Sigmoid colon (tissue), 7 donors: ENCODE results near the gene NOX3. TPM values are rescaled to one million over a fixed set of nuclear protein-coding genes. Genes with fewer than 3 reads are reported as not detected.
A peak's percentile ranks its signal among the peaks of the same experiment; 100 is the strongest.
"Not testable (repeated sequence)": the region's sequence is repeated elsewhere in the genome, so short reads cannot be mapped to it uniquely, and the experiment has no call there.

Experiments
- DNase-seq: peaks from one replicate; pipeline ENCODE4 v3.0.0-alpha.2; 2019
- H3K27ac ChIP-seq, 4 donors: fragments of 200-600 bp; sonication (generic); one replicate each; pipeline ENCODE4 v1.5.1; 2016 to 2019; ENCODE audit warnings: mild to moderate bottlenecking in 1 of 4
- H3K27me3 ChIP-seq, 3 donors: fragments of 200-600 bp; sonication (generic); one replicate each; pipeline ENCODE4 v1.5.1; 2019; ENCODE audit warnings: mild to moderate bottlenecking in 1 of 3
- H3K36me3 ChIP-seq, 4 donors: fragments of 200-600 bp; sonication (generic); one replicate each; pipeline ENCODE4 v1.5.1; 2016 to 2019
- H3K4me1 ChIP-seq, 4 donors: fragments of 200-600 bp; sonication (generic); one replicate each; pipeline ENCODE4 v1.5.1; 2017 to 2019
- H3K4me3 ChIP-seq, 4 donors: fragments of 200-600 bp; sonication (generic); one replicate each; pipeline ENCODE4 v1.5.1; 2017 to 2019; ENCODE audit warnings: mild to moderate bottlenecking in 2 of 4, moderate library complexity in 1 of 4
- H3K9me3 ChIP-seq, 4 donors: fragments of 200-600 bp in 3 of 4; sonication (generic) in 3 of 4; one replicate each; pipeline versions ENCODE4 v1.5.1 to v1.6.1; 2013 to 2019
- CTCF ChIP-seq, 4 experiments: fragments of 450-650 bp in 3 of 4; fragments of 200-600 bp in 1 of 4; IDR thresholded peaks; one replicate each; pipeline ENCODE4 v1.5.1; 2016 to 2019; ENCODE audit warnings: antibody characterized with exemption in 4 of 4, mild to moderate bottlenecking in 3 of 4, moderate library complexity in 2 of 4
- EP300 ChIP-seq, 4 donors: sonication (generic); formaldehyde crosslinking; IDR thresholded peaks; one replicate each; pipeline ENCODE4 v1.6.1; 2017; ENCODE audit warnings: antibody characterized with exemption in 4 of 4
- POLR2A ChIP-seq, 2 donors: fragments of 450-650 bp; IDR thresholded peaks; one replicate each; pipeline ENCODE4 v1.6.1; 2016; ENCODE audit warnings: antibody characterized with exemption in 2 of 2, mild to moderate bottlenecking in 2 of 2, moderate library complexity in 2 of 2
- POLR2AphosphoS5 ChIP-seq, 4 donors: sonication (generic); formaldehyde crosslinking; IDR thresholded peaks; one replicate each; pipeline ENCODE4 v1.6.1; 2017; ENCODE audit warnings: antibody characterized with exemption in 4 of 4
- WGBS, 2 donors: extraction: QIAGEN DNeasy Blood & Tissue Kit; methylation state at CpG; one replicate each; pipeline ENCODE4 v1.1.7; 2013; 5-methylcytosine and 5-hydroxymethylcytosine counted together
- intact Hi-C: fragments of 100-400 bp; cut with DNase I; formaldehyde crosslinking; loops from one replicate; pipeline ENCODE4 v1.15.1; 2023
- polyA plus RNA-seq, 3 donors: library from polyadenylated mRNA; stranded (reverse); fragments of 200-250 nt; gene quantifications; one replicate each; pipeline ENCODE4 v1.2.3, GENCODE V29; 2013
- total RNA-seq, 4 donors: library from RNA; depleted of rRNA; stranded (reverse); fragments of >200 nt; gene quantifications; one replicate each; pipeline ENCODE4 v1.1.0, GENCODE V29; 2016
- donor health status: healthy with polysubstance abuse.
- donor health status: Bipolar disorder and iron deficiency.
- donor health status: healthy.

The NOX3 gene
- total and polyA plus RNA-seq, 7 donors: not detected

- no peaks in the 10 kb centered on the region for H3K27me3 ChIP-seq
- DNase-seq: no peak
- H3K9me3 ChIP-seq: peaks cover 0 to 5% (median 2%) of the 10 kb centered on the region in 4 donors
- H3K27ac ChIP-seq: no peak overlapping the region
- no peaks in the 10 kb centered on the region for H3K4me1 ChIP-seq
- 60 to 68% methylated on average over 1 of the region's 1 CpG for WGBS, 2 donors
- TF ChIP-seq CTCF (IDR thresholded peaks at IDR 0.05): no peak
- TF ChIP-seq POLR2AphosphoS5 (IDR thresholded peaks at IDR 0.05): no peak
- TF ChIP-seq EP300 (IDR thresholded peaks at IDR 0.05): no peak
- no peak for TF ChIP-seq POLR2A (IDR thresholded peaks at IDR 0.05)
- intact Hi-C loops: no loop called here
- H3K36me3 ChIP-seq: no peaks in the 10 kb centered on the region
- no peak overlapping the region for H3K4me3 ChIP-seq
Observed at GRCh38 chr6:155472886-155473285, 17.2 kb upstream of the NOX3 start.

DNA sequence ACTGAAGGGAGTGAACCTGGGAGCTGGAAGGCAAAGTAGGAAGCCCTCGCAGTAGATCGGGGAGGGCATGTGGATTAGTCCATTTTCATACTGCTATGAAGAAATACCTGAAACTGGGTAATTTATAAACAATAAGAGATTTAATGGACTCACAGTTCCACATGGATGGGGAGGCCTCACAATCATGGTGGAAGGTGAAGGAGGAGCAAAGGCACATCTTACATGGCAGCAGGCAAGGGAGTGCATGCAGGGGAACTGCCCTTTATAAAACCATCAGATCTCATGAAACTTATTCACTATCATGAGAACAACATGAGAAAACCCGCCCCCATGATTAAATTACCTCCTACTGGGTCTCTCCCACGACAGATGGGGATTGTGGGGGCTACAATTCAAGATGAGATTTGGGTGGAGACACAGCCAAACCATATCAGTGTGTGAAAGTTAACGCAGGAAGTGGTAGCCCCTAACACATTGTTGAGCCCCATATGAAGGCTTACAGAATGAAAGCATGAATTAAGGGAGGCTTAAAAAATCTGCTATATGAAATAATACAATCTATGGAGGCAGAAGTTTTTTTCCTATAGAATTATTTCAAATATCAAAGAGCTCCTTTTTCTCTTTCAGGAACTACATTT lies 15.5 kb upstream of the NOX3 start:
- H3K36me3 ChIP-seq, H3K4me1 ChIP-seq, H3K9me3 ChIP-seq, H3K27ac ChIP-seq, DNase-seq, H3K4me3 ChIP-seq, intact Hi-C loops, H3K27me3 ChIP-seq: not testable (repeated sequence)
- WGBS, 2 donors: 90 to 91% methylated on average over 5 of the region's 5 CpGs

DNA sequence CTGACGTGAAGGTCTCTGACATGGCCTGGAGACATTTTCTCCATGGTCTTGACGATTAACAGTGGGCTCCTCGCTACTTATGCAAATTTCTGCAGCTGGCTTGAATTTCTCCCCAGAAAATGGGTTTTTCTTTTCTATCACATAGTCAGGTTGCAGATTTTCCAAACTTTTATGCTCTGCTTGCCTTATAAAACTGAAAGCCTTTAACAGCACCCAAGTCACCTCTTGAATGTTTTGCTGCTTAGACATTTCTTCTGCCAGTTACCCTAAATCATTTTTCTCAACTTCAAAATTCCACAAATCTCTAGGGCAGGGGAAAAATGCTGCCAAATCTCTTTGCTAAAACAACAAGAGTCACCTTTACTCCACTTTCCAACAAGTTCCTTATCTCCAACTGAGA lies 12.9 kb upstream of the NOX3 start:
- DNase-seq, H3K9me3 ChIP-seq, H3K27ac ChIP-seq, H3K27me3 ChIP-seq, H3K36me3 ChIP-seq, H3K4me1 ChIP-seq, H3K4me3 ChIP-seq, intact Hi-C loops: not testable (repeated sequence)
- WGBS, 2 donors: 93 to 94% methylated on average over 3 of the region's 3 CpGs

DNA sequence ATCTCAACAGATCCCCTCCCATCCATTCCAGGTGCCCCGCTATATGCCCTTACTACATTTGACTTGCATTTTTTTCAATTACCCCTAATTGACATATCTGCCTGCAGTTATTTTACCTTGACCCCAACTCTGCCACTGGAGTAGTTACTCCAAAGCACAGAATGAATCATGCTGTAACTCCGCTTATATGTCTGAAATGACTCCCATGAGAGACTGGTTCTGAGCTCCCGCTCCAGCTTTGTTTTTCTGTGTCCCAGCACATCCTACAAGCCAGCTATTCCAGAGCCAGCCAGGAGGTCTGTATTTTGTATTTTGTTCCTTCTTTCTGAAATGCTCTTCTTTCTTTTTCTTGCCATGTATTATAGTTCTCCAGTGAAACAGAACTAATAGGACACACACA lies 10.9 kb upstream of the NOX3 start:
- Histone ChIP-seq H3K36me3 (no peaks in the 10 kb centered on the region), H3K4me1 (no peaks in the 10 kb centered on the region), H3K27me3 (no peaks in the 10 kb centered on the region), H3K4me3 (no peak overlapping the region), H3K9me3 (peaks cover 0 to 8% (median 2%) of the 10 kb centered on the region in 4 donors), H3K27ac (no peak overlapping the region)
- 95 to 96% methylated on average over 3 of the region's 3 CpGs for WGBS, 2 donors
- TF ChIP-seq EP300 (IDR thresholded peaks at IDR 0.05) (no peak), CTCF (IDR thresholded peaks at IDR 0.05) (no peak), POLR2AphosphoS5 (IDR thresholded peaks at IDR 0.05) (no peak), POLR2A (IDR thresholded peaks at IDR 0.05) (no peak)
- intact Hi-C loops: no loop called here
- DNase-seq: no peak

DNA sequence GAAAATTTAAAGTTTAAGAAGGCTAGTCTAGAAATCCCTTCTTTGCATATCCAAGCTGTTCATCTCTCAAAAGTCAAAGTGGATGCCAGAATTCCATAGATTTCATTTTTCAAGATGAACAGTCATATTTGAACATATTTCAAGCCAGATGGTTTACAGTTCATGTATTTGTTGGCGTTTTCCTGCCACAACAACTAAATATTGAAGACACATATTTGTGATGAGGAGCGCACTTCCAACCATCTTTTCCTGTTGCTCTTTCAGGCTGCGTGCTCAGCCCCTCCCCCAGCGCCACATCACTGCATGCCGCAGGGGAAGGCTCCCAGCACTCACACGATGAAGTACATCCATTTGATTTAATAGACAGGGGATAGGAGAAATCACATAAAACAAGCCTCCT lies 5.9 kb upstream of the NOX3 start:
- H3K9me3 ChIP-seq: peaks cover 0 to 3% (median 0%) of the 10 kb centered on the region in 4 donors
- H3K27ac ChIP-seq: no peak overlapping the region
- no peaks in the 10 kb centered on the region for H3K4me1 ChIP-seq
- intact Hi-C loops: no loop called here
- H3K4me3 ChIP-seq: peak overlapping the region in 1 of 4 donors; percentile 10
- WGBS, 2 donors: 71 to 83% methylated on average over 6 of the region's 6 CpGs
- no peak for DNase-seq
- no peaks in the 10 kb centered on the region for H3K27me3 ChIP-seq
- no peaks in the 10 kb centered on the region for H3K36me3 ChIP-seq
- TF ChIP-seq EP300 (IDR thresholded peaks at IDR 0.05): no peak
- TF ChIP-seq CTCF (IDR thresholded peaks at IDR 0.05): no peak
- no peak for TF ChIP-seq POLR2A (IDR thresholded peaks at IDR 0.05)
- no peak for TF ChIP-seq POLR2AphosphoS5 (IDR thresholded peaks at IDR 0.05)

GRCh38 chr6:155454471-155454870 lies 1.2 kb downstream of the NOX3 start:
- H3K4me1 ChIP-seq: peaks cover 0 to 4% (median 0%) of the 10 kb centered on the region in 4 donors
- H3K36me3 ChIP-seq: no peaks in the 10 kb centered on the region
- H3K4me3 ChIP-seq: no peak overlapping the region
- 56 to 61% methylated on average over 4 of the region's 4 CpGs for WGBS, 2 donors
- H3K27me3 ChIP-seq: no peaks in the 10 kb centered on the region
- no peaks in the 10 kb centered on the region for H3K9me3 ChIP-seq
- no peak overlapping the region for H3K27ac ChIP-seq
- no peak for TF ChIP-seq POLR2AphosphoS5 (IDR thresholded peaks at IDR 0.05)
- TF ChIP-seq CTCF (IDR thresholded peaks at IDR 0.05): no peak
- TF ChIP-seq POLR2A (IDR thresholded peaks at IDR 0.05): no peak
- TF ChIP-seq EP300 (IDR thresholded peaks at IDR 0.05): no peak
- no peak for DNase-seq
- intact Hi-C loops: no loop called here
